IMR-90 (cell line): ENCODE data around the gene PCNX2. TPM values are rescaled to one million over a fixed set of nuclear protein-coding genes. Genes with fewer than 3 reads are reported as not detected.

Source experiments
- ATAC-seq: fragments of 200-7000 bp; cut with Tn5 transposase; 2 replicates; pipeline ENCODE4 v1.9.1; 2020; ENCODE audit warnings: low read depth, mild to moderate bottlenecking, moderate library complexity
- BruUV-seq: library from RNA; stranded (reverse); fragments of 400-500 nt; replicated peaks from 2 replicates; lab custom pipeline; 2021; lab: Mats Ljungman, UMichigan
- CTCF ChIA-PET: fragments of 300-600 bp; formaldehyde crosslinking; extraction: SDS; loops from one replicate; lab custom pipeline; 2021; ENCODE audit warnings: antibody characterized with exemption; lab: Yijun Ruan, JAX
- POLR2A ChIA-PET: fragments of 300-600 bp; sonication (Branson Sonifier 250); formaldehyde crosslinking; loops from one replicate; lab custom pipeline; 2022; ENCODE audit warnings: antibody characterized with exemption; ENCODE audit not compliant: unreplicated experiment; lab: Charles Lee
- DNase-seq: peaks from one replicate; pipeline ENCODE4 v3.0.0; 2013
- H2AFZ ChIP-seq: replicated peaks from 2 replicates; pipeline ENCODE3; 2013; ENCODE audit warnings: low read length, mild to moderate bottlenecking; ENCODE audit not compliant: poor library complexity
- H2AK5ac ChIP-seq: 2 replicates; pipeline ENCODE4 v1.6.1; 2013; ENCODE audit warnings: low read depth, low read length, inconsistent platforms
- H2AK9ac ChIP-seq: replicated peaks from 2 replicates; pipeline ENCODE3; 2013; ENCODE audit warnings: mild to moderate bottlenecking, low read depth, low read length, moderate library complexity; ENCODE audit not compliant: poor library complexity
- H2BK120ac ChIP-seq: 2 replicates; pipeline ENCODE4 v1.6.1; 2013; ENCODE audit warnings: low read depth, low read length, inconsistent platforms
- H2BK15ac ChIP-seq: 3 replicates; pipeline ENCODE4 v1.6.1; 2013; ENCODE audit warnings: low read depth, low read length, inconsistent platforms
- H2BK20ac ChIP-seq: 2 replicates; pipeline ENCODE4 v1.6.1; 2013; ENCODE audit warnings: low read depth, mild to moderate bottlenecking, inconsistent platforms, low read length, moderate library complexity
- H2BK5ac ChIP-seq: 2 replicates; pipeline ENCODE4 v1.6.1; 2013; ENCODE audit warnings: mild to moderate bottlenecking, low read depth, low read length, inconsistent platforms; ENCODE audit not compliant: poor library complexity, severe bottlenecking
- H3K14ac ChIP-seq: replicated peaks from 2 replicates; pipeline ENCODE4 v1.6.1; 2013; ENCODE audit warnings: low read depth, low read length, inconsistent platforms
- H3K18ac ChIP-seq: 2 replicates; pipeline ENCODE4 v1.6.1; 2013; ENCODE audit warnings: low read depth, low read length, control low read depth
- H3K23ac ChIP-seq: 2 replicates; pipeline ENCODE4 v1.6.1; 2013; ENCODE audit warnings: low read depth, low read length, inconsistent platforms
- H3K27ac ChIP-seq: 2 replicates; pipeline ENCODE4 v1.5.1; 2013; ENCODE audit warnings: mild to moderate bottlenecking, control low read depth, low read length; ENCODE audit not compliant: insufficient read depth
- H3K27me3 ChIP-seq: 2 replicates; pipeline ENCODE4 v1.6.1; 2013; ENCODE audit warnings: low read length; ENCODE audit not compliant: control insufficient read depth, insufficient read depth
- H3K36me3 ChIP-seq: 2 replicates; pipeline ENCODE4 v1.6.1; 2013; ENCODE audit warnings: low read length, mixed read lengths; ENCODE audit not compliant: control insufficient read depth, insufficient read depth
- H3K4ac ChIP-seq: 2 replicates; pipeline ENCODE4 v1.6.1; 2013; ENCODE audit warnings: low read depth, low read length, inconsistent platforms
- H3K4me1 ChIP-seq: 2 replicates; pipeline ENCODE4 v1.6.1; 2013; ENCODE audit warnings: low read length, mixed read lengths; ENCODE audit not compliant: control insufficient read depth, insufficient read depth
- H3K4me2 ChIP-seq: 2 replicates; pipeline ENCODE4 v1.6.1; 2013; ENCODE audit warnings: low read depth, mild to moderate bottlenecking, control low read depth, low read length, moderate library complexity
- H3K4me3 ChIP-seq: 2 replicates; pipeline ENCODE4 v1.5.1; 2013; ENCODE audit warnings: low read depth, mild to moderate bottlenecking, control low read depth, low read length, moderate library complexity; ENCODE audit not compliant: insufficient read depth
- H3K56ac ChIP-seq: 2 replicates; pipeline ENCODE4 v1.6.1; 2013; ENCODE audit warnings: low read length, inconsistent platforms; ENCODE audit not compliant: insufficient read depth; ENCODE audit errors: extremely low read depth
- H3K79me1 ChIP-seq, 2 experiments: 2 replicates each; pipeline ENCODE4 v1.6.1; 2013; ENCODE audit warnings: low read length in 2 of 2, inconsistent platforms in 1 of 2, low read depth in 1 of 2
- H3K9ac ChIP-seq: 2 replicates; pipeline ENCODE4 v1.6.1; 2013; ENCODE audit warnings: low read depth, low read length, control low read depth
- H3K9me1 ChIP-seq: 2 replicates; pipeline ENCODE4 v1.6.1; 2013; ENCODE audit warnings: low read length, inconsistent platforms; ENCODE audit not compliant: insufficient read depth
- H3K9me3 ChIP-seq: 2 replicates; pipeline ENCODE4 v1.6.1; 2013; ENCODE audit warnings: low read length; ENCODE audit not compliant: control insufficient read depth, insufficient read depth
- H4K20me1 ChIP-seq: 2 replicates; pipeline ENCODE4 v1.6.1; 2013; ENCODE audit warnings: low read length, inconsistent platforms; ENCODE audit not compliant: insufficient read depth
- H4K5ac ChIP-seq: 2 replicates; pipeline ENCODE4 v1.6.1; 2013; ENCODE audit warnings: mild to moderate bottlenecking, low read depth, low read length, control low read depth
- H4K8ac ChIP-seq, 2 experiments: 2 replicates each; pipeline ENCODE4 v1.6.1; 2013; ENCODE audit warnings: low read depth in 2 of 2, low read length in 2 of 2, control low read depth in 1 of 2, inconsistent platforms in 1 of 2
- H4K91ac ChIP-seq: 2 replicates; pipeline ENCODE4 v1.6.1; 2013; ENCODE audit warnings: low read depth, low read length, inconsistent platforms; ENCODE audit not compliant: insufficient read depth
- MAFK ChIP-seq: IDR thresholded peaks from 2 replicates; pipeline ENCODE4 v1.6.1; 2012; ENCODE audit warnings: low read depth, low read length, improper control_type of control experiment
- RCOR1 ChIP-seq: IDR thresholded peaks from 2 replicates; pipeline ENCODE4 v1.6.1; 2012; ENCODE audit warnings: mild to moderate bottlenecking, low read length, improper control_type of control experiment; ENCODE audit not compliant: insufficient replicate concordance
- WGBS, 2 experiments: methylation state at CpG; one replicate each; pipeline versions ENCODE4 v1.1.5 to v1.1.7; 2013; ENCODE audit warnings: missing lambda C conversion rate in 2 of 2; ENCODE audit not compliant: insufficient read length in 1 of 2; ENCODE audit errors: extremely low coverage in 2 of 2; 5-methylcytosine and 5-hydroxymethylcytosine counted together
- dilution Hi-C: fragments of 300-500 bp; cut with HindIII; formaldehyde crosslinking; loops from one replicate; pipeline ENCODE4 v1.14.3; 2018; ENCODE audit warnings: low sequenced_read_pairs; ENCODE audit not compliant: unreplicated experiment
- in situ Hi-C: fragments of 300-500 bp; cut with MboI; formaldehyde crosslinking; loops from 3 replicates; pipeline ENCODE4 v1.14.3; 2019; ENCODE audit warnings: low sequenced_read_pairs, inconsistent platforms, mixed read lengths
- intact Hi-C: fragments of 100-400 bp; cut with micrococcal nuclease; formaldehyde crosslinking; loops from 2 replicates; pipeline ENCODE4 v1.10.0; 2022
- polyA plus RNA-seq, 3 experiments: library from polyadenylated mRNA; depleted of rRNA; stranded (reverse); fragments of >200 nt; gene quantifications; 2 replicates each; pipeline ENCODE4 v1.2.3, GENCODE V29; 2012; ENCODE audit warnings: low replicate concordance in 1 of 3
- total RNA-seq: library from RNA; depleted of rRNA; stranded (reverse); fragments of >200 nt; gene quantifications from 2 replicates; pipeline ENCODE4 v1.2.3, GENCODE V29; 2012
- TF ChIP-seq, protein P1 (sequence below): fragments of 150-350 bp; IDR thresholded peaks from 2 replicates; pipeline ENCODE4 v1.6.1; 2017; ENCODE audit warnings: mild to moderate bottlenecking, antibody characterized with exemption, low read length, low read depth
- TF ChIP-seq, protein P2 (sequence below): fragments of 150-350 bp; IDR thresholded peaks from 2 replicates; pipeline ENCODE4 v1.6.1; 2016; ENCODE audit warnings: low read depth, mild to moderate bottlenecking, low read length, moderate library complexity, borderline replicate concordance

Gene PCNX2
- total and polyA plus RNA-seq, 2 of the 4 experiments (the other 2 are of a cell fraction), result 15.9 to 22.6 TPM

DNA sequence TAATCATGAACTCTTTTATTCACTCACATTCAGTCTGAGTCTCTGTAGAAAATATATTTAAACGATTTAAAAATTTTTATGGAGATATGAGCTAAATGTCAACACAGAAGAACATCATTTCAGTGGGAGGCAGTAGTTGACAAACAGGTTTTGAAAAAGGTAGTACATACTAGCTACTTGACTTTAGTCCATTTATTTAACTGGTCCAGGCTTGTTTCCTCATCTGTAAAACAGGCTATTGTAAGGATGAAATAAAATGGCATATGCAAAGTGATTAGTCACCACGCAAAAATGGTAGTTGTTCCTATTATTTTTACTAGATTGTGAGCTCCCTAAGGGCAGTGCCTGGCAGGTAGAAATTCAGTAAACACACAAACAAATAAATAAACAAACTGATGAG, 270.0 kb downstream of the PCNX2 start:
- H3K4me3 ChIP-seq, result no peak overlapping the region

More for the DNA sequence above, 270.0 kb downstream of the PCNX2 start:
- Histone ChIP-seq H3K14ac (no peak overlapping the region), H3K4me1 (peaks cover 7% of the 10 kb centered on the region; the same call in 1 of the 2 replicates), H4K5ac (no peak overlapping the region), H2BK120ac (0 out of 2 replicates have a peak overlapping the region, but pooled peaks have one; percentile 35), H4K91ac (no peak overlapping the region), H3K56ac (no peak overlapping the region), H3K9ac (no peak overlapping the region), H3K4ac (no peak overlapping the region), H3K23ac (no peak overlapping the region), H2AFZ (no peak overlapping the region), H3K36me3 (0 out of 2 replicates have a peak, but pooled peaks cover 2% of the 10 kb centered on the region), H3K9me3 (no peaks in the 10 kb centered on the region), H2BK20ac (no peak overlapping the region), H4K8ac (no peak overlapping the region), H2BK15ac (0 out of 3 replicates have a peak overlapping the region, but pooled peaks have one; percentile 72), H3K4me2 (no peak overlapping the region), H2AK9ac (no peak overlapping the region), H2BK5ac (no peak overlapping the region), H4K20me1 (no peaks in the 10 kb centered on the region), H3K27ac (no peak overlapping the region), H2AK5ac (no peak overlapping the region), H3K27me3 (no peaks in the 10 kb centered on the region), H3K9me1 (no peaks in the 10 kb centered on the region), H3K79me1 (no peaks in the 10 kb centered on the region), H3K18ac (no peak overlapping the region)
- WGBS, 2 experiments, result no CpG with 5 or more reads among the region's 2 CpGs
- peak; percentile 26 for DNase-seq
- BruUV-seq, result no TSS peak
- dilution Hi-C loops (no loop called here), intact Hi-C loops (loop anchor here (2.0 kb wide), 1 partner anchor 395 kb away; the partner anchor contains the start of gene SIPA1L2), in situ Hi-C loops (no loop called here)
- POLR2A ChIA-PET, result no interaction called here
- CTCF ChIA-PET, result no interaction called here
- ATAC-seq, result no peak; the same call in 1 of the 2 replicates
- no peak for TF ChIP-seq RCOR1
- TF ChIP-seq, protein P1, sequence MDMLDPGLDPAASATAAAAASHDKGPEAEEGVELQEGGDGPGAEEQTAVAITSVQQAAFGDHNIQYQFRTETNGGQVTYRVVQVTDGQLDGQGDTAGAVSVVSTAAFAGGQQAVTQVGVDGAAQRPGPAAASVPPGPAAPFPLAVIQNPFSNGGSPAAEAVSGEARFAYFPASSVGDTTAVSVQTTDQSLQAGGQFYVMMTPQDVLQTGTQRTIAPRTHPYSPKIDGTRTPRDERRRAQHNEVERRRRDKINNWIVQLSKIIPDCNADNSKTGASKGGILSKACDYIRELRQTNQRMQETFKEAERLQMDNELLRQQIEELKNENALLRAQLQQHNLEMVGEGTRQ, result no peak
- TF ChIP-seq, protein P2, sequence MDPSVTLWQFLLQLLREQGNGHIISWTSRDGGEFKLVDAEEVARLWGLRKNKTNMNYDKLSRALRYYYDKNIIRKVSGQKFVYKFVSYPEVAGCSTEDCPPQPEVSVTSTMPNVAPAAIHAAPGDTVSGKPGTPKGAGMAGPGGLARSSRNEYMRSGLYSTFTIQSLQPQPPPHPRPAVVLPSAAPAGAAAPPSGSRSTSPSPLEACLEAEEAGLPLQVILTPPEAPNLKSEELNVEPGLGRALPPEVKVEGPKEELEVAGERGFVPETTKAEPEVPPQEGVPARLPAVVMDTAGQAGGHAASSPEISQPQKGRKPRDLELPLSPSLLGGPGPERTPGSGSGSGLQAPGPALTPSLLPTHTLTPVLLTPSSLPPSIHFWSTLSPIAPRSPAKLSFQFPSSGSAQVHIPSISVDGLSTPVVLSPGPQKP, result no peak
- no peak for TF ChIP-seq MAFK
